ENCODE data around the gene DENND5A.

DENND5A gene

GRCh38 chr11:9126636-9127035 is 138.5 kb downstream of the DENND5A start:
- Histone ChIP-seq H3K27ac (ENCODE audit: low read length) (no peak overlapping the region), H3K9ac (ENCODE audit: low read depth, low read length) (no peak overlapping the region), H3K4me1 (ENCODE audit: insufficient read depth, low read length) (peaks cover 7% of the 10 kb centered on the region; the same call in 1 of the 2 replicates), H3K27me3 (ENCODE audit: insufficient read depth, low read length) (no peaks in the 10 kb centered on the region), H3K4me3 (ENCODE audit: low read length) (no peak overlapping the region), H3K9me3 (ENCODE audit: insufficient read depth, low read depth, low read length) (no peaks in the 10 kb centered on the region), H3K36me3 (ENCODE audit: insufficient read depth, low read depth, low read length) (no peaks in the 10 kb centered on the region; the same call in 1 of the 2 replicates)

GRCh38 chr11:9125185-9125886 is 139.8 kb downstream of the DENND5A start:
- H3K36me3 ChIP-seq (ENCODE audit: insufficient read depth, low read depth, low read length), result no peaks in the 10 kb centered on the region

GRCh38 chr11:9123595-9124304 is 141.4 kb downstream of the DENND5A start:
- H3K9me3 ChIP-seq (ENCODE audit: insufficient read depth, low read depth, low read length), result no peaks in the 10 kb centered on the region
- H3K4me3 ChIP-seq (ENCODE audit: low read length), result no peak overlapping the region
- H3K27ac ChIP-seq (ENCODE audit: low read length), result no peak overlapping the region

More at GRCh38 chr11:9125185-9125886, 139.8 kb downstream of the DENND5A start:
- Histone ChIP-seq H3K9ac (ENCODE audit: low read depth, low read length) (no peak overlapping the region), H3K9me3 (ENCODE audit: insufficient read depth, low read depth, low read length) (no peaks in the 10 kb centered on the region), H3K27me3 (ENCODE audit: insufficient read depth, low read length) (no peaks in the 10 kb centered on the region), H3K4me3 (ENCODE audit: low read length) (no peak overlapping the region), H3K4me1 (ENCODE audit: insufficient read depth, low read length) (peaks cover 18% of the 10 kb centered on the region; the same call in 1 of the 2 replicates), H3K27ac (ENCODE audit: low read length) (no peak overlapping the region)

GRCh38 chr11:9121469-9121796 is 143.7 kb downstream of the DENND5A start:
- peaks cover 18% of the 10 kb centered on the region; the same call in 1 of the 2 replicates for H3K4me1 ChIP-seq (ENCODE audit: insufficient read depth, low read length)
- no peak overlapping the region for H3K27ac ChIP-seq (ENCODE audit: low read length)
- no peaks in the 10 kb centered on the region for H3K9me3 ChIP-seq (ENCODE audit: insufficient read depth, low read depth, low read length)
- no peak overlapping the region for H3K4me3 ChIP-seq (ENCODE audit: low read length)
- H3K9ac ChIP-seq (ENCODE audit: low read depth, low read length), result no peak overlapping the region; the same call in 1 of the 2 replicates
- no peaks in the 10 kb centered on the region for H3K27me3 ChIP-seq (ENCODE audit: insufficient read depth, low read length)
- H3K36me3 ChIP-seq (ENCODE audit: insufficient read depth, low read depth, low read length), result no peaks in the 10 kb centered on the region

More at GRCh38 chr11:9123595-9124304, 141.4 kb downstream of the DENND5A start:
- Histone ChIP-seq H3K27me3 (ENCODE audit: insufficient read depth, low read length) (no peaks in the 10 kb centered on the region), H3K36me3 (ENCODE audit: insufficient read depth, low read depth, low read length) (no peaks in the 10 kb centered on the region), H3K4me1 (ENCODE audit: insufficient read depth, low read length) (peaks cover 22% of the 10 kb centered on the region; the same call in 1 of the 2 replicates), H3K9ac (ENCODE audit: low read depth, low read length) (no peak overlapping the region)

GRCh38 chr11:9120664-9121468 is 144.3 kb downstream of the DENND5A start:
- peak overlapping the region; percentile 12; the same call in 1 of the 2 replicates for H3K9ac ChIP-seq (ENCODE audit: low read depth, low read length)
- H3K9me3 ChIP-seq (ENCODE audit: insufficient read depth, low read depth, low read length), result no peaks in the 10 kb centered on the region
- H3K4me3 ChIP-seq (ENCODE audit: low read length), result 0 out of 2 replicates have a peak overlapping the region, but pooled peaks have one; percentile 26
- no peaks in the 10 kb centered on the region for H3K36me3 ChIP-seq (ENCODE audit: insufficient read depth, low read depth, low read length)
- peaks cover 18% of the 10 kb centered on the region; the same call in 1 of the 2 replicates for H3K4me1 ChIP-seq (ENCODE audit: insufficient read depth, low read length)
- H3K27me3 ChIP-seq (ENCODE audit: insufficient read depth, low read length), result no peaks in the 10 kb centered on the region
- no peak overlapping the region for H3K27ac ChIP-seq (ENCODE audit: low read length)

GRCh38 chr11:9118277-9118676 is 146.9 kb downstream of the DENND5A start:
- H3K4me1 ChIP-seq (ENCODE audit: insufficient read depth, low read length), result peaks cover 18% of the 10 kb centered on the region; the same call in 1 of the 2 replicates
- no peak overlapping the region for H3K4me3 ChIP-seq (ENCODE audit: low read length)
- H3K9ac ChIP-seq (ENCODE audit: low read depth, low read length), result no peak overlapping the region
- H3K36me3 ChIP-seq (ENCODE audit: insufficient read depth, low read depth, low read length), result no peaks in the 10 kb centered on the region; the same call in 1 of the 2 replicates
- H3K9me3 ChIP-seq (ENCODE audit: insufficient read depth, low read depth, low read length), result peaks cover 6% of the 10 kb centered on the region; the same call in 1 of the 2 replicates
- no peak overlapping the region for H3K27ac ChIP-seq (ENCODE audit: low read length)
- no peaks in the 10 kb centered on the region for H3K27me3 ChIP-seq (ENCODE audit: insufficient read depth, low read length)

- Histone ChIP-seq H3K36me3 (ENCODE audit: insufficient read depth, low read depth, low read length) (no peaks in the 10 kb centered on the region; the same call in none of the 2 replicates), H3K9ac (ENCODE audit: low read depth, low read length) (no peak overlapping the region), H3K4me1 (ENCODE audit: insufficient read depth, low read length) (no peaks in the 10 kb centered on the region), H3K27ac (ENCODE audit: low read length) (no peak overlapping the region), H3K27me3 (ENCODE audit: insufficient read depth, low read length) (no peaks in the 10 kb centered on the region), H3K4me3 (ENCODE audit: low read length) (no peak overlapping the region), H3K9me3 (ENCODE audit: insufficient read depth, low read depth, low read length) (peaks cover 22% of the 10 kb centered on the region; the same call in 1 of the 2 replicates)
Measured at GRCh38 chr11:9112075-9112474, 153.1 kb downstream of the DENND5A start.

GRCh38 chr11:9109858-9110731 is 155.1 kb downstream of the DENND5A start:
- Histone ChIP-seq H3K36me3 (ENCODE audit: insufficient read depth, low read depth, low read length) (no peaks in the 10 kb centered on the region; the same call in none of the 2 replicates), H3K9ac (ENCODE audit: low read depth, low read length) (no peak overlapping the region), H3K27me3 (ENCODE audit: insufficient read depth, low read length) (no peaks in the 10 kb centered on the region), H3K9me3 (ENCODE audit: insufficient read depth, low read depth, low read length) (peaks cover 22% of the 10 kb centered on the region; the same call in 1 of the 2 replicates), H3K27ac (ENCODE audit: low read length) (no peak overlapping the region), H3K4me1 (ENCODE audit: insufficient read depth, low read length) (no peaks in the 10 kb centered on the region), H3K4me3 (ENCODE audit: low read length) (no peak overlapping the region)

GRCh38 chr11:9104580-9104979 is 160.6 kb downstream of the DENND5A start:
- no peak overlapping the region for H3K4me3 ChIP-seq (ENCODE audit: low read length)
- H3K9me3 ChIP-seq (ENCODE audit: insufficient read depth, low read depth, low read length), result no peaks in the 10 kb centered on the region
- H3K27ac ChIP-seq (ENCODE audit: low read length), result no peak overlapping the region
- no peaks in the 10 kb centered on the region for H3K27me3 ChIP-seq (ENCODE audit: insufficient read depth, low read length)
- no peaks in the 10 kb centered on the region for H3K4me1 ChIP-seq (ENCODE audit: insufficient read depth, low read length)
- H3K9ac ChIP-seq (ENCODE audit: low read depth, low read length), result no peak overlapping the region
- no peaks in the 10 kb centered on the region for H3K36me3 ChIP-seq (ENCODE audit: insufficient read depth, low read depth, low read length)

GRCh38 chr11:9103542-9104276 is 161.4 kb downstream of the DENND5A start:
- Histone ChIP-seq H3K4me3 (ENCODE audit: low read length) (no peak overlapping the region), H3K9me3 (ENCODE audit: insufficient read depth, low read depth, low read length) (no peaks in the 10 kb centered on the region), H3K27ac (ENCODE audit: low read length) (no peak overlapping the region), H3K27me3 (ENCODE audit: insufficient read depth, low read length) (no peaks in the 10 kb centered on the region), H3K9ac (ENCODE audit: low read depth, low read length) (no peak overlapping the region), H3K36me3 (ENCODE audit: insufficient read depth, low read depth, low read length) (no peaks in the 10 kb centered on the region), H3K4me1 (ENCODE audit: insufficient read depth, low read length) (no peaks in the 10 kb centered on the region)

All from iPS-20b (cell line).